HCT116 (cell line): ENCODE results near the gene RXRA. TPM values are rescaled to one million over a fixed set of nuclear protein-coding genes. Genes with fewer than 3 reads are reported as not detected.

Experiments used
- ATAC-seq: fragments of 200-7000 bp; cut with Tn5 transposase; 2 replicates; pipeline ENCODE4 v1.9.1; 2020; ENCODE audit warnings: mild to moderate bottlenecking, moderate library complexity
- BruUV-seq: library from RNA; stranded (reverse); fragments of 400-500 nt; replicated peaks from 2 replicates; lab custom pipeline; 2021; lab: Mats Ljungman, UMichigan
- CTCF ChIA-PET: fragments of 300-600 bp; sonication (Branson Sonifier 250); formaldehyde crosslinking; loops from one replicate; lab custom pipeline; 2021; ENCODE audit warnings: antibody characterized with exemption; lab: Charles Lee
- POLR2A ChIA-PET: fragments of 300-600, 350-600 bp; sonication (Branson Sonifier 250); formaldehyde crosslinking; loops from one replicate; lab custom pipeline; 2021; ENCODE audit warnings: antibody characterized with exemption; lab: Charles Lee
- RAD21 ChIA-PET, 2 experiments: fragments of 300-600 bp; sonication (Branson Sonifier 250); formaldehyde crosslinking; loops; one replicate each; lab custom pipeline; 2023; ENCODE audit warnings: low total read pairs in 2 of 2; ENCODE audit not compliant: uncharacterized antibody in 2 of 2, unreplicated experiment in 2 of 2, low non-redundant PET in 1 of 2; lab: Charles Lee
- DNase-seq: peaks from one replicate; pipeline ENCODE4 v3.0.0-alpha.2; 2010; ENCODE audit warnings: low read depth, low spot score
- H2AFZ ChIP-seq: fragments of 200-600 bp; shearing (Covaris generic), sonication (generic); 2 replicates; pipeline ENCODE4 v1.6.1; 2017; ENCODE audit warnings: low read depth, mixed run types, mixed read lengths, antibody characterized with exemption, low read length; ENCODE audit not compliant: poor library complexity, severe bottlenecking
- H3K27ac ChIP-seq: 2 replicates; pipeline ENCODE4 v1.5.1; 2012; ENCODE audit warnings: low read depth, low read length
- H3K27me3 ChIP-seq: fragments of 200-600 bp; sonication (generic); 2 replicates; pipeline ENCODE4 v1.6.1; 2016; ENCODE audit warnings: mixed run types, low read length, mixed read lengths; ENCODE audit not compliant: insufficient read depth
- H3K36me3 ChIP-seq, 2 experiments: fragments of 200-500 bp in 1 of 2; fragments of 200-600 bp in 1 of 2; sonication (Bioruptor generic) in 1 of 2; sonication (generic) in 1 of 2; 2 replicates each; pipeline versions ENCODE4 v1.5.1 to v1.6.1; 2014 to 2016; ENCODE audit warnings: low read length in 2 of 2, inconsistent platforms in 1 of 2, mixed read lengths in 1 of 2, mixed run types in 1 of 2; ENCODE audit not compliant: insufficient read depth in 2 of 2, control insufficient read depth in 1 of 2
- H3K4me1 ChIP-seq, 2 experiments: fragments of 200-600 bp in 1 of 2; sonication (generic) in 1 of 2; 2 replicates each; pipeline versions ENCODE4 v1.5.1 to v1.6.1; 2012 to 2017; ENCODE audit warnings: low read length in 2 of 2, inconsistent platforms in 1 of 2, mild to moderate bottlenecking in 1 of 2, mixed read lengths in 1 of 2, mixed run types in 1 of 2, moderate library complexity in 1 of 2; ENCODE audit not compliant: insufficient read depth in 2 of 2, control insufficient read depth in 1 of 2
- H3K4me2 ChIP-seq: fragments of 200-600 bp; sonication (generic); 2 replicates; pipeline ENCODE4 v1.6.1; 2017; ENCODE audit warnings: mixed run types, low read length, mixed read lengths
- H3K4me3 ChIP-seq, 2 experiments: fragments of 200-600 bp in 1 of 2; sonication (generic) in 1 of 2; replicated peaks in 1 of 2; 2 replicates each; pipeline ENCODE4 v1.5.1; 2011 to 2016; ENCODE audit warnings: low read length in 2 of 2, control low read depth in 1 of 2, low read depth in 1 of 2, mild to moderate bottlenecking in 1 of 2, mixed read lengths in 1 of 2, mixed run types in 1 of 2
- H3K79me2 ChIP-seq: fragments of 200-600 bp; sonication (generic); 2 replicates; pipeline ENCODE4 v1.6.1; 2017; ENCODE audit warnings: mild to moderate bottlenecking, mixed run types, low read length, moderate library complexity, mixed read lengths; ENCODE audit not compliant: insufficient read depth
- H3K9ac ChIP-seq: fragments of 200-600 bp; sonication (generic); 2 replicates; pipeline ENCODE4 v1.6.1; 2016; ENCODE audit warnings: low read length, mixed read lengths
- H3K9me2 ChIP-seq: fragments of 200-600 bp; sonication (generic), shearing (Covaris generic); 2 replicates; pipeline ENCODE4 v1.6.1; 2017; ENCODE audit warnings: mixed run types, mild to moderate bottlenecking, moderate library complexity; ENCODE audit not compliant: insufficient read depth
- H3K9me3 ChIP-seq, 2 experiments: fragments of 200-500 bp in 1 of 2; fragments of 200-600 bp in 1 of 2; sonication (Bioruptor generic) in 1 of 2; sonication (generic) in 1 of 2; 2 replicates each; pipeline ENCODE4 v1.6.1; 2014 to 2017; ENCODE audit warnings: low read length in 2 of 2, mixed read lengths in 2 of 2, inconsistent platforms in 1 of 2, low read depth in 1 of 2, mild to moderate bottlenecking in 1 of 2, mixed run types in 1 of 2, moderate library complexity in 1 of 2; ENCODE audit not compliant: control insufficient read depth in 1 of 2, insufficient read depth in 1 of 2
- H4K20me1 ChIP-seq: fragments of 200-600 bp; sonication (generic), shearing (Covaris generic); 2 replicates; pipeline ENCODE4 v1.6.1; 2017; ENCODE audit warnings: mixed run types, mild to moderate bottlenecking, moderate library complexity; ENCODE audit not compliant: insufficient read depth
- ATF3 ChIP-seq: IDR thresholded peaks from 2 replicates; pipeline ENCODE4 v1.6.1; 2012
- CEBPB ChIP-seq: IDR thresholded peaks from 2 replicates; pipeline ENCODE4 v1.6.1; 2012; ENCODE audit warnings: low read depth
- CTCF ChIP-seq, 3 experiments: fragments of 200-600 bp in 1 of 3; sonication (generic) in 1 of 3; IDR thresholded peaks in 2 of 3; conservative IDR thresholded peaks in 1 of 3; 2 replicates each; pipeline ENCODE4 v1.5.1; 2012 to 2017; ENCODE audit warnings: low read depth in 2 of 3, low read length in 2 of 3, antibody characterized with exemption in 1 of 3, borderline replicate concordance in 1 of 3, control low read depth in 1 of 3, mild to moderate bottlenecking in 1 of 3, mixed read lengths in 1 of 3, mixed run types in 1 of 3, moderate library complexity in 1 of 3; ENCODE audit not compliant: insufficient read depth in 1 of 3
- ELF1 ChIP-seq: IDR thresholded peaks from 2 replicates; pipeline ENCODE4 v1.6.1; 2012; ENCODE audit warnings: low read depth, borderline replicate concordance
- EZH2 ChIP-seq: fragments of 200-600 bp; sonication (generic); IDR thresholded peaks from 2 replicates; pipeline ENCODE4 v1.6.1; 2017; ENCODE audit warnings: antibody characterized with exemption, mixed run types
- EZH2phosphoT487 ChIP-seq: fragments of 200-600 bp; IDR thresholded peaks from 2 replicates; pipeline ENCODE4 v1.6.1; 2018; ENCODE audit warnings: antibody characterized with exemption, borderline replicate concordance
- FOSL1 ChIP-seq: IDR thresholded peaks from 2 replicates; pipeline ENCODE4 v1.6.1; 2012; ENCODE audit warnings: low read depth
- POLR2A ChIP-seq: IDR thresholded peaks from 2 replicates; pipeline ENCODE4 v1.7.0; 2011; ENCODE audit warnings: borderline replicate concordance; ENCODE audit not compliant: insufficient read depth, insufficient read length; ENCODE audit errors: extremely low read depth
- POLR2AphosphoS5 ChIP-seq: IDR thresholded peaks from 2 replicates; pipeline ENCODE4 v1.6.1; 2011; ENCODE audit warnings: mild to moderate bottlenecking, low read depth, low read length, moderate library complexity
- SIN3A ChIP-seq: IDR thresholded peaks from 2 replicates; pipeline ENCODE4 v1.6.1; 2012; ENCODE audit warnings: low read depth
- SP1 ChIP-seq: IDR thresholded peaks from 2 replicates; pipeline ENCODE4 v1.6.1; 2012; ENCODE audit warnings: low read depth
- SRF ChIP-seq: IDR thresholded peaks from 2 replicates; pipeline ENCODE4 v1.6.1; 2012; ENCODE audit warnings: low read depth
- YY1 ChIP-seq: IDR thresholded peaks from 2 replicates; pipeline ENCODE4 v1.6.1; 2011; ENCODE audit warnings: low read length, low read depth, moderate library complexity, mild to moderate bottlenecking; ENCODE audit not compliant: insufficient replicate concordance; ENCODE audit errors: extremely low read depth
- ZBTB33 ChIP-seq: IDR thresholded peaks from 2 replicates; pipeline ENCODE4 v1.6.1; 2011; ENCODE audit warnings: mild to moderate bottlenecking, low read length, moderate library complexity; ENCODE audit not compliant: insufficient replicate concordance; ENCODE audit errors: extremely low read depth
- ZFX ChIP-seq: fragments of 450-650 bp; IDR thresholded peaks from 2 replicates; pipeline ENCODE4 v1.6.1; 2017
- intact Hi-C: fragments of 100-400 bp; cut with micrococcal nuclease; formaldehyde crosslinking; loops from 2 replicates; pipeline ENCODE4 v1.10.0; 2022
- total RNA-seq: library from RNA; stranded (reverse); gene quantifications from one replicate; pipeline ENCODE4 v1.2.1, GENCODE V29; 2021; ENCODE audit not compliant: unreplicated experiment
- TF ChIP-seq, protein P1 (sequence below): IDR thresholded peaks from 2 replicates; pipeline ENCODE4 v1.6.1; 2012

The RXRA gene
- total RNA-seq, 1 experiment from 2014 or later: 43.9 TPM

DNA sequence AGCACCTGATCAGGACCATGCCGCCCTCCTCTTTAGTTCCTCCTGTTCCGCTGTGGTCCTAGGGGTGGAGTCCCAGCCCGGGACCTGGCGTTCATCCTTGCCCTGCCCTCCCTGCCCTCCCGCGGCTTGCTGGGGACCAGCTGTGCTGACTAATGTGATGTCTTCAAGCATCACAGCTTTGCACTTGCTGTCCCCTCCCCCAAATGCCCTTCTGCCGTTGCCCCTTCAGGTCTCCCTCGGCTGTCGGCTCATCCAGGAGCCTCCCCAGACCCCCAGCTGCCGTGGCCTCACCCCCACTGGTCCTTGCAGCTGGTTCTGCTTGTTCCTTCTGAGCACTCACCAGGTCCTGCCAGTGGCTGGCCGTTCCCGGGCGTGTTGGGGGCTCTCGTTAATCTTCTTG, 19.9 kb downstream of the RXRA start:
- Histone ChIP-seq H3K9me3 (no peaks in the 10 kb centered on the region), H3K9me2 (no peaks in the 10 kb centered on the region), H3K27me3 (no peaks in the 10 kb centered on the region), H3K4me2 (no peak overlapping the region), H3K79me2 (peaks cover 83% of the 10 kb centered on the region), H3K4me3 (no peak overlapping the region), H3K4me1 (peaks cover 0 to 6% of the 10 kb centered on the region in 2 experiments; a peak in 1 of 4 replicates), H3K27ac (no peak overlapping the region), H3K36me3 (no peaks in the 10 kb centered on the region), H4K20me1 (no peaks in the 10 kb centered on the region), H2AFZ (no peak overlapping the region), H3K9ac (no peak overlapping the region)
- intact Hi-C loops: no loop called here
- no TSS peak for BruUV-seq
- ATAC-seq (no peak), DNase-seq (no peak)
- POLR2A ChIA-PET: no interaction called here
- RAD21 ChIA-PET: no interaction called here
- CTCF ChIA-PET: no interaction called here
- TF ChIP-seq SP1: no peak
- no peak for TF ChIP-seq CEBPB

DNA sequence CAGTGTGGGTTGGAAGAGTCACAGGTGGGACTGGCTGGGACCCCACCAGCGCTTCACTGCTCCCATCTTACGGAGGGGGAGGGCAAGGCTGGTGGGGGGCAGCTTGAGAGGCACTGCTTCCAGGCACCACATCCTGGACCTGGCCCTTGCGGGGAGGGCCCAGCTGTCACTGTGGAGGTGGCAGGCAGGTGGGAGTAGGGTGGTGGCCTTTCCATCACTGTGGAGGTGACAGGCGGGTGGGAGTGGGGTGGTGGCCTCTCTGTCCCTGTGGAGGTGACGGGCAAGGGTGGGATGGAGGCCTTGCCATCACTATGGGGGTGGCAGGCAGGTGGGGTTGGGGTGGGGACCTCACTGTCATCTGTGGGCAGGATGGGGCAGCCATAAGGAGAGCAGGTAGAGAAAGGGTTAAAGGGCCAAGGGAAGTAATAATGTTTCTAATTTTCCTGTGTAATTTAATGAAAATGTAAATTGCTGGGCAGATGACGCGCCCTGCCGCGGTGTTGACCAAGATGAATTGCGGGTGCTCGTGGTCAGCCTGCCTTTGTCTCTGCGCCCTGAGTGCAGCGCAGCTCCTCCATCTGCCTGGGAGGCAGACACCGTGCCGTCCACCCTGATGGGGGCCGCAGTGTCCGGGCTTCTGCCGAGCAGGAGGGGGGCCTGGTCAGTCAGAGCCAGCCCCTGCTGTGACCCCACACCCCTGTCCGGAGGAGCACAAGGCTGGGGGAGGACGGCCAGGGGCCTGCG, 20.8 kb downstream of the RXRA start:
- no peaks in the 10 kb centered on the region; a peak in 1 of 4 replicates for H3K4me1 ChIP-seq
- no peaks in the 10 kb centered on the region for H3K27me3 ChIP-seq
- no peaks in the 10 kb centered on the region for H3K9me3 ChIP-seq
- no peak for TF ChIP-seq ZFX
- TF ChIP-seq ELF1: no peak
- no peak for TF ChIP-seq FOSL1
- no peak for TF ChIP-seq SP1
- TF ChIP-seq CEBPB: no peak
- TF ChIP-seq SRF: no peak
- no peak for TF ChIP-seq SIN3A
- no peak for TF ChIP-seq ATF3
- TF ChIP-seq POLR2A: no peak
- TF ChIP-seq, protein P1, sequence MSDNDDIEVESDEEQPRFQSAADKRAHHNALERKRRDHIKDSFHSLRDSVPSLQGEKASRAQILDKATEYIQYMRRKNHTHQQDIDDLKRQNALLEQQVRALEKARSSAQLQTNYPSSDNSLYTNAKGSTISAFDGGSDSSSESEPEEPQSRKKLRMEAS: no peak
- no peak for TF ChIP-seq ZBTB33
- no peak for TF ChIP-seq EZH2
- no peak for TF ChIP-seq EZH2phosphoT487
- no peak for TF ChIP-seq YY1
- TF ChIP-seq POLR2AphosphoS5: no peak
- TF ChIP-seq CTCF (IDR thresholded peaks at IDR 0.05 in 2 of 3, conservative IDR thresholded peaks at IDR 0.05 in 1 of 3; ENCODE audit: borderline replicate concordance in 1 of 3, insufficient read depth in 1 of 3, low read depth in 2 of 3, low read length in 2 of 3): no peak
- no peak overlapping the region for H3K27ac ChIP-seq
- CTCF ChIA-PET: no interaction called here
- DNase-seq (no peak), ATAC-seq (no peak)
- no peak overlapping the region for H3K4me3 ChIP-seq
- RAD21 ChIA-PET: interaction anchor here in 1 of 2 experiments (0.7 kb wide), 1 partner anchor 33 kb away, joined by 3 read pairs; no protein-coding TSS in a partner anchor
- no peak overlapping the region for H3K9ac ChIP-seq
- intact Hi-C loops: no loop called here
- H3K4me2 ChIP-seq: no peak overlapping the region
- BruUV-seq: no TSS peak
- no peak overlapping the region for H2AFZ ChIP-seq
- H3K9me2 ChIP-seq: no peaks in the 10 kb centered on the region
- H4K20me1 ChIP-seq: no peaks in the 10 kb centered on the region
- H3K79me2 ChIP-seq: peaks cover 83% of the 10 kb centered on the region
- POLR2A ChIA-PET: no interaction called here
- H3K36me3 ChIP-seq: no peaks in the 10 kb centered on the region
